Astrocyte (in vitro differentiated cells and primary cell): Measurements from ENCODE around the gene CYP46A1. TPM values are rescaled to one million over a fixed set of nuclear protein-coding genes. Genes with fewer than 3 reads are reported as not detected.

Experiments used
- DNase-seq: peaks from one replicate; pipeline ENCODE4 v3.0.0-alpha.2; 2010; ENCODE audit warnings: low read depth
- FAIRE-seq: peaks from 2 replicates; lab custom pipeline; 2011; peaks lifted over from hg19 to GRCh38; lab: Jason Lieb, UNC
- H2AFZ ChIP-seq: 2 replicates; pipeline ENCODE4 v1.6.0; 2012; ENCODE audit warnings: low read depth, low read length, inconsistent platforms
- H3K27ac ChIP-seq: 2 replicates; pipeline ENCODE4 v1.5.1; 2011; ENCODE audit warnings: low read depth, low read length, inconsistent platforms
- H3K27me3 ChIP-seq: 2 replicates; pipeline ENCODE4 v1.6.0; 2011; ENCODE audit warnings: low read length, inconsistent platforms; ENCODE audit not compliant: insufficient read depth
- H3K36me3 ChIP-seq: 2 replicates; pipeline ENCODE4 v1.5.1; 2011; ENCODE audit warnings: low read length, inconsistent platforms; ENCODE audit not compliant: insufficient read depth
- H3K4me1 ChIP-seq: 2 replicates; pipeline ENCODE4 v1.5.1; 2011; ENCODE audit warnings: low read length, inconsistent platforms; ENCODE audit not compliant: insufficient read depth
- H3K4me2 ChIP-seq: 2 replicates; pipeline ENCODE4 v1.6.0; 2012; ENCODE audit warnings: low read length, inconsistent platforms
- H3K4me3 ChIP-seq: 2 replicates; pipeline ENCODE4 v1.5.1; 2011; ENCODE audit warnings: low read depth, mild to moderate bottlenecking, low read length, inconsistent platforms; ENCODE audit not compliant: insufficient read depth
- H3K79me2 ChIP-seq: 2 replicates; pipeline ENCODE4 v1.6.0; 2012; ENCODE audit warnings: mild to moderate bottlenecking, low read length, inconsistent platforms; ENCODE audit not compliant: insufficient read depth
- H3K9ac ChIP-seq: 2 replicates; pipeline ENCODE4 v1.6.0; 2012; ENCODE audit warnings: mild to moderate bottlenecking, low read length, inconsistent platforms
- H3K9me3 ChIP-seq: 2 replicates; pipeline ENCODE4 v1.5.1; 2012; ENCODE audit warnings: low read depth, mild to moderate bottlenecking, low read length, inconsistent platforms; ENCODE audit not compliant: insufficient read depth
- H4K20me1 ChIP-seq: 2 replicates; pipeline ENCODE4 v1.6.0; 2012; ENCODE audit warnings: low read length, inconsistent platforms; ENCODE audit not compliant: insufficient read depth
- H3K27ac Mint-ChIP-seq: one replicate; pipeline ENCODE4 v1.8.0; 2021; ENCODE audit warnings: mild to moderate bottlenecking, mixed read lengths; ENCODE audit not compliant: unreplicated experiment
- H3K27me3 Mint-ChIP-seq: one replicate; pipeline ENCODE4 v1.8.0; 2021; ENCODE audit warnings: low read depth, mixed read lengths; ENCODE audit not compliant: unreplicated experiment
- H3K36me3 Mint-ChIP-seq: one replicate; pipeline ENCODE4 v1.8.0; 2021; ENCODE audit warnings: low read depth, mixed read lengths; ENCODE audit not compliant: unreplicated experiment
- H3K4me1 Mint-ChIP-seq: one replicate; pipeline ENCODE4 v1.8.0; 2021; ENCODE audit warnings: low read depth, mixed read lengths; ENCODE audit not compliant: unreplicated experiment
- H3K4me3 Mint-ChIP-seq: one replicate; pipeline ENCODE4 v1.8.0; 2021; ENCODE audit warnings: mild to moderate bottlenecking, moderate library complexity, mixed read lengths; ENCODE audit not compliant: unreplicated experiment
- H3K9me3 Mint-ChIP-seq: one replicate; pipeline ENCODE4 v1.8.0; 2021; ENCODE audit warnings: mild to moderate bottlenecking, mixed read lengths; ENCODE audit not compliant: unreplicated experiment
- CTCF ChIP-seq: IDR thresholded peaks from 2 replicates; pipeline ENCODE4 v1.5.1; 2011; ENCODE audit warnings: low read depth, mild to moderate bottlenecking, inconsistent platforms, low read length, moderate library complexity; ENCODE audit not compliant: insufficient read depth
- EZH2 ChIP-seq: IDR thresholded peaks from 2 replicates; pipeline ENCODE4 v1.6.1; 2012; ENCODE audit warnings: mild to moderate bottlenecking, low read length, inconsistent platforms; ENCODE audit not compliant: insufficient read depth
- total RNA-seq: library from RNA; stranded (reverse); gene quantifications from 2 replicates; pipeline ENCODE4 v1.2.1, GENCODE V29; 2021

The CYP46A1 gene
- total RNA-seq, 1 donor from 2014 or later: 0.52 TPM

DNA sequence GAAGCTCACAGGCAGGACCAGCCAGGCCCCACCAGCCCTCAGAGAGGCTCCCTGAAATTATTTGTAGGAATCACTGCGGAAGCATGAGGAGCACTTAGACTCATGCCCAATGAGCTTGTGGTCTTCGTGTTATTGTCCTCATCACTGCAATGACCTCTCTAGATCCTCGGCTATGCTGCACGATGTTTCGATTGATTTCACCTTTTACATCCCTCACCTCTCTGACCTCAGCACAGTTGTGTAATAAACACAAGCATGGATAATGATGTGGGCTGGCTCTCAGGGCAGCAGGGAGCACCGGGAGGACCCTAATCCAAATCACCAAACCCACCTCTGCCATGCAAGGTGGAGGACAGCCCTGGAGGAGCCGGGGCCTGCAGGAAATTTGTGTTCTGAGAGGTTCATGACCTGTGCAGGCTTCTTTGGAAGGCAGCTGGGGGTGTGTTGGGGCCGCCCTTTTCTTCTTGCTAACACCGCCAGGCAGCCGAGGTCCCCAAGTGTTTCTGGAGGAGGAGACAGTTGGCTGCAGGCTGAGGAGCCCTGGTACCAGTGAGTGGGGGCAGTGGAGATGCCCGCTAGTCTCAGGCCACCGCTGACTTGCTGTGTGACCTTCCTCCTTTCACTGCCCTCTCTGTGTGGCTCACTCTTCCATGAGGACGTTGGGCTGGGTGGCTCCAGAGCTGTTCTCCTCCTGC is 79.6 kb downstream of the CYP46A1 start:
- no peak for TF ChIP-seq EZH2
- no peak for TF ChIP-seq CTCF
- no peaks in the 10 kb centered on the region for H4K20me1 ChIP-seq
- DNase-seq (no peak), FAIRE-seq (no peak)
- no peak overlapping the region for H3K9ac ChIP-seq
- peaks cover 15% of the 10 kb centered on the region for H3K4me1 ChIP-seq
- no peak overlapping the region for H3K27ac Mint-ChIP-seq
- H3K27me3 Mint-ChIP-seq: peaks cover 21% of the 10 kb centered on the region
- H2AFZ ChIP-seq: no peak overlapping the region
- no peaks in the 10 kb centered on the region for H3K27me3 ChIP-seq
- peaks cover 3% of the 10 kb centered on the region for H3K9me3 Mint-ChIP-seq
- peaks cover 12% of the 10 kb centered on the region for H3K4me1 Mint-ChIP-seq
- no peak overlapping the region for H3K4me3 Mint-ChIP-seq
- H3K36me3 ChIP-seq: no peaks in the 10 kb centered on the region
- no peak overlapping the region for H3K4me3 ChIP-seq
- no peaks in the 10 kb centered on the region for H3K79me2 ChIP-seq
- H3K27ac ChIP-seq: no peak overlapping the region
- no peak overlapping the region for H3K4me2 ChIP-seq
- H3K36me3 Mint-ChIP-seq: no peaks in the 10 kb centered on the region
- no peaks in the 10 kb centered on the region for H3K9me3 ChIP-seq

- H3K9me3 Mint-ChIP-seq: peaks cover 3% of the 10 kb centered on the region
- no peaks in the 10 kb centered on the region for H3K36me3 Mint-ChIP-seq
- no peak overlapping the region for H3K9ac ChIP-seq
- DNase-seq (no peak), FAIRE-seq (no peak)
- no peaks in the 10 kb centered on the region for H3K79me2 ChIP-seq
- no peak for TF ChIP-seq EZH2
- TF ChIP-seq CTCF: no peak
- H2AFZ ChIP-seq: no peak overlapping the region
- H3K4me1 ChIP-seq: peaks cover 9% of the 10 kb centered on the region
- H3K4me2 ChIP-seq: no peak overlapping the region
- no peak overlapping the region for H3K4me3 ChIP-seq
- no peak overlapping the region for H3K27ac Mint-ChIP-seq
- no peak overlapping the region for H3K4me3 Mint-ChIP-seq
- no peaks in the 10 kb centered on the region for H4K20me1 ChIP-seq
- H3K27me3 Mint-ChIP-seq: peaks cover 21% of the 10 kb centered on the region
- no peaks in the 10 kb centered on the region for H3K27me3 ChIP-seq
- no peak overlapping the region for H3K27ac ChIP-seq
- no peaks in the 10 kb centered on the region for H3K9me3 ChIP-seq
- H3K36me3 ChIP-seq: no peaks in the 10 kb centered on the region
- peaks cover 9% of the 10 kb centered on the region for H3K4me1 Mint-ChIP-seq
These were observed 80.2 kb downstream of the CYP46A1 start for GRCh38 chr14:99764222-99764706.

DNA sequence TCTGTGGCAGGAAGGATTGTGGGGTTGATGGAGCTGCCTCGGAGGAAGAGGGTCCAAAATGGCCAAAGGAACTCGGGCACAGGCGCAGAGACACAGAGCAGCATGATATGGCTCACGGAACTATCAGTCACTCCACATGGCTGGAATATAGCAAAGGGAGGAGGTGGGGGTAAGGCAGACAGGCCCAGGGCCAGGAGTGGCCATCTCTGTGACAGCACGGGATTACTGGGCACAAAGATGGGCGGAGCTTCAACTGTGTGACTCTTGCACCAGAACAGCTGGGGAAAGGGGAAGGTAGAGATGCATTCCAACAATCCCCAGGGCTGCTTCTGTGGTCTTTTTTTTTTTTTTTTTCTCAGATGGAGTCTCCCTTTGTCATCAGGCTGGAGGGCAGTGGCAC is 84.3 kb downstream of the CYP46A1 start:
- no peaks in the 10 kb centered on the region for H3K9me3 ChIP-seq
- peak overlapping the region; percentile 11 for H3K27ac Mint-ChIP-seq
- H3K9ac ChIP-seq: no peak overlapping the region
- H3K36me3 ChIP-seq: no peaks in the 10 kb centered on the region
- H4K20me1 ChIP-seq: no peaks in the 10 kb centered on the region
- no peak for DNase-seq
- no peak overlapping the region for H3K4me3 ChIP-seq
- no peaks in the 10 kb centered on the region for H3K27me3 ChIP-seq
- no peak for FAIRE-seq
- H3K9me3 Mint-ChIP-seq: peaks cover 6% of the 10 kb centered on the region
- no peak overlapping the region for H3K4me3 Mint-ChIP-seq
- H3K79me2 ChIP-seq: no peaks in the 10 kb centered on the region
- peaks cover 13% of the 10 kb centered on the region for H3K4me1 ChIP-seq
- no peaks in the 10 kb centered on the region for H3K36me3 Mint-ChIP-seq
- H2AFZ ChIP-seq: no peak overlapping the region
- H3K27me3 Mint-ChIP-seq: peaks cover 22% of the 10 kb centered on the region
- H3K4me2 ChIP-seq: no peak overlapping the region
- H3K4me1 Mint-ChIP-seq: peaks cover 10% of the 10 kb centered on the region
- no peak overlapping the region for H3K27ac ChIP-seq
- TF ChIP-seq EZH2 (no peak), CTCF (no peak)
